MM.1S (cell line): ENCODE measurements around the gene TMPRSS9.

Experiments used
- DNase-seq: peaks from one replicate; pipeline ENCODE4 v3.0.0-alpha.2; 2015
- H2AFZ ChIP-seq: fragments of 300-600 bp; sonication (generic); 2 replicates; pipeline ENCODE4 v1.6.0; 2016; ENCODE audit warnings: antibody characterized with exemption, low read length
- H3F3A ChIP-seq: fragments of 300-600 bp; sonication (generic); 2 replicates; pipeline ENCODE4 v1.6.1; 2016; ENCODE audit warnings: mild to moderate bottlenecking, antibody characterized with exemption, low read length, moderate library complexity, mixed read lengths; ENCODE audit not compliant: insufficient read depth
- H3K27ac ChIP-seq: fragments of 300-600 bp; sonication (generic); 2 replicates; pipeline ENCODE4 v1.5.1; 2016; ENCODE audit warnings: mild to moderate bottlenecking, low read length
- H3K27me3 ChIP-seq: fragments of 300-600 bp; sonication (generic); replicated peaks from 2 replicates; pipeline ENCODE4 v1.6.0; 2016; ENCODE audit warnings: low read length; ENCODE audit not compliant: insufficient read depth
- H3K36me3 ChIP-seq: fragments of 300-600 bp; sonication (generic); replicated peaks from 2 replicates; pipeline ENCODE4 v1.6.1; 2016; ENCODE audit warnings: mild to moderate bottlenecking, low read length, mixed read lengths; ENCODE audit not compliant: insufficient read depth
- H3K4me1 ChIP-seq: fragments of 300-600 bp; sonication (generic); 2 replicates; pipeline ENCODE4 v1.6.1; 2016; ENCODE audit warnings: low read length, mixed read lengths
- H3K4me2 ChIP-seq: fragments of 300-600 bp; sonication (generic); 2 replicates; pipeline ENCODE4 v1.6.0; 2016; ENCODE audit warnings: low read depth, low read length
- H3K4me3 ChIP-seq: fragments of 300-600 bp; sonication (generic); 2 replicates; pipeline ENCODE4 v1.5.1; 2016; ENCODE audit warnings: low read length, mixed read lengths
- H3K79me2 ChIP-seq: fragments of 300-600 bp; sonication (generic); 2 replicates; pipeline ENCODE4 v1.6.1; 2016; ENCODE audit warnings: mixed run types, low read length, mixed read lengths
- H3K9ac ChIP-seq: fragments of 300-600 bp; sonication (generic); 2 replicates; pipeline ENCODE4 v1.6.1; 2016; ENCODE audit warnings: low read length, mixed read lengths
- H3K9me2 ChIP-seq: fragments of 300-600 bp; sonication (generic); replicated peaks from 2 replicates; pipeline ENCODE4 v1.6.1; 2016; ENCODE audit warnings: mild to moderate bottlenecking, low read length, mixed read lengths; ENCODE audit not compliant: insufficient read depth
- H3K9me3 ChIP-seq: fragments of 300-600 bp; sonication (generic); replicated peaks from 2 replicates; pipeline ENCODE4 v1.6.1; 2016; ENCODE audit warnings: mild to moderate bottlenecking, low read length, mixed read lengths; ENCODE audit not compliant: insufficient read depth
- H4K20me1 ChIP-seq: fragments of 300-600 bp; sonication (generic); 2 replicates; pipeline ENCODE4 v1.6.1; 2016; ENCODE audit warnings: mild to moderate bottlenecking, low read length, moderate library complexity, mixed read lengths; ENCODE audit not compliant: insufficient read depth
- CTCF ChIP-seq: fragments of 300-600 bp; sonication (generic); IDR thresholded peaks from 2 replicates; pipeline ENCODE4 v1.5.1; 2016; ENCODE audit warnings: antibody characterized with exemption, low read length, mixed read lengths
- EZH2 ChIP-seq: fragments of 300-600 bp; sonication (generic); optimal IDR thresholded peaks from 2 replicates; pipeline ENCODE3; 2017; ENCODE audit warnings: low read depth, mild to moderate bottlenecking, antibody characterized with exemption, low read length, mixed read lengths
- EZH2phosphoT487 ChIP-seq: fragments of 300-600 bp; sonication (generic); IDR thresholded peaks from 2 replicates; pipeline ENCODE4 v1.6.1; 2018; ENCODE audit warnings: antibody characterized with exemption, low read length

TMPRSS9 gene

DNA sequence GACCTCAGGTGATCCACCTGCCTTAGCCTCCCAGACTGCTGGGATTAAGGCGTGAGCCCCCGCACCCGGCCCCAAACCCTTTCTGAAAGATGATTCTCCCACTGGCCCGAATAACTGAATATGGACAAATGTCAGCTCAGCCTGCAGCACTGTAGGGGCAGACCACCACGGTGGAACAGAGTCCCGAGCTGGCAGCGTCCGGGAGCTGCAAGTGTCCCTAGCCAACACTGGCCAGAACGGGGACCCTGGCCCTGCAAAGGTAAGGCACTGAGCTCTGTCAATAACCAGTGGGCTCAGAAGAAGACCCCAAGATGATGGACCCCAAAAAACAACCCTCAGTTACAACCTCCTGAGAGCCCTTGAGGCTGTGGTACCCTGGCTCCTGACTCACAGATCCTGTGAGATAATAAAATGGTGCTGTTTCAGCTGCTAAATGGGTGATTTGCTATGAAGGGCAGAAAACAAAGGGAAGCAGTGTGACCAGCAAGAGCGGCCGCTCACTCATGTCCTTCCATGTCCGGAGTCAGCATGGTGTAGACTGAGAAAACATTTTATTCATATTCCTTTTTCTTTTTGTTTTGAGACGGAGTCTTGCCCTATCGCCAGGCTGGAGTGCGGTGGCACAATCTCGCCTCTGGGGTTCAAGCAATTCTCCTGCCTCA lies 33.2 kb upstream of the TMPRSS9 start:
- Histone ChIP-seq H3K36me3 (no peaks in the 10 kb centered on the region), H3K4me1 (peaks cover 22% of the 10 kb centered on the region), H3K4me2 (peak overlapping the region; percentile 83; the same call in 1 of the 2 replicates), H3K79me2 (peaks cover 83% of the 10 kb centered on the region), H4K20me1 (no peaks in the 10 kb centered on the region), H3F3A (peaks cover 11% of the 10 kb centered on the region), H3K9me3 (no peaks in the 10 kb centered on the region), H3K4me3 (no peak overlapping the region), H3K27me3 (no peaks in the 10 kb centered on the region), H3K9ac (no peak overlapping the region), H3K9me2 (no peaks in the 10 kb centered on the region), H3K27ac (no peak overlapping the region), H2AFZ (no peak overlapping the region)
- no peak for TF ChIP-seq CTCF
- TF ChIP-seq EZH2phosphoT487 = no peak
- TF ChIP-seq EZH2 = no peak
- no peak for DNase-seq

GRCh38 chr19:2327773-2328400 lies 32.2 kb upstream of the TMPRSS9 start:
- no peaks in the 10 kb centered on the region for H3K9me3 ChIP-seq
- H4K20me1 ChIP-seq = no peaks in the 10 kb centered on the region
- peak; percentile 69 for DNase-seq
- peaks cover 20% of the 10 kb centered on the region for H3F3A ChIP-seq
- no peaks in the 10 kb centered on the region for H3K36me3 ChIP-seq
- H3K27me3 ChIP-seq = no peaks in the 10 kb centered on the region
- no peaks in the 10 kb centered on the region for H3K9me2 ChIP-seq
- H3K4me2 ChIP-seq = peak overlapping the region; percentile 83
- H3K79me2 ChIP-seq = peaks cover 91% of the 10 kb centered on the region
- peak overlapping the region; percentile 95 for H3K4me3 ChIP-seq
- TF ChIP-seq EZH2phosphoT487 = no peak
- TF ChIP-seq EZH2 = no peak
- no peak for TF ChIP-seq CTCF
- H3K4me1 ChIP-seq = peaks cover 31% of the 10 kb centered on the region
- H3K27ac ChIP-seq = peak overlapping the region; percentile 26; the same call in 1 of the 2 replicates
- H2AFZ ChIP-seq = peak overlapping the region; percentile 52
- H3K9ac ChIP-seq = peak overlapping the region; percentile 97

GRCh38 chr19:2328401-2329148 lies 31.5 kb upstream of the TMPRSS9 start, which contains the start of the genes LSM7 and SPPL2B:
LSM7 (minus strand) TSS chr19:2328586; CDS start chr19:2328566, 20 bp downstream.
SPPL2B (plus strand) TSS chr19:2328684; CDS start chr19:2328710, 26 bp downstream.
- Histone ChIP-seq H3K4me2 (peak within 1 kb of the TSS; percentile 83), H4K20me1 (no peaks in the 10 kb centered on the region), H3K9ac (peak within 1 kb of the TSS; percentile 97), H3K4me3 (peak within 1 kb of the TSS; percentile 95), H3K9me3 (no peaks in the 10 kb centered on the region), H3K27ac (peak within 1 kb of the TSS; percentile 53; the same call in 1 of the 2 replicates), H3K4me1 (peaks cover 37% of the 10 kb centered on the region), H3F3A (peaks cover 24% of the 10 kb centered on the region), H3K9me2 (no peaks in the 10 kb centered on the region), H3K27me3 (no peaks in the 10 kb centered on the region), H3K79me2 (peaks cover 93% of the 10 kb centered on the region), H3K36me3 (no peaks in the 10 kb centered on the region), H2AFZ (peak within 1 kb of the TSS; percentile 52)
- DNase-seq = peak; percentile 96
- no peak for TF ChIP-seq CTCF
- TF ChIP-seq EZH2phosphoT487 = no peak
- no peak for TF ChIP-seq EZH2
